H1 (cell line): ENCODE results near the gene TERB1. TPM values are rescaled to one million over a fixed set of nuclear protein-coding genes. Genes with fewer than 3 reads are reported as not detected.

ENCODE experiments used
- CTCF ChIA-PET: fragments of 300-600 bp; sonication (Branson Sonifier 250); formaldehyde crosslinking; loops from one replicate; lab custom pipeline; 2021; ENCODE audit not compliant: partially characterized antibody; lab: Charles Lee
- POLR2A ChIA-PET: fragments of 300-600 bp; sonication (Branson Sonifier 250); formaldehyde crosslinking; loops from one replicate; lab custom pipeline; 2021; ENCODE audit warnings: inconsistent platforms; ENCODE audit not compliant: partially characterized antibody; lab: Charles Lee
- DNase-seq, 2 experiments: peaks; one replicate each; pipeline versions ENCODE4 v3.0.0 to v3.0.0-alpha.2; 2010 to 2022; ENCODE audit warnings: low spot score in 2 of 2, low read depth in 1 of 2, mixed read lengths in 1 of 2
- FAIRE-seq: peaks from 2 replicates; lab custom pipeline; 2011; peaks lifted over from hg19 to GRCh38; lab: Jason Lieb, UNC
- H2AFZ ChIP-seq: 2 replicates; pipeline ENCODE4 v1.8.1; 2012; ENCODE audit warnings: low read length, inconsistent platforms
- H2AK5ac ChIP-seq: 2 replicates; pipeline ENCODE4 v1.6.1; 2013; ENCODE audit warnings: low read depth, low read length
- H2BK120ac ChIP-seq: replicated peaks from 2 replicates; pipeline ENCODE3; 2013; ENCODE audit warnings: low read depth, low read length, inconsistent platforms
- H2BK12ac ChIP-seq: 2 replicates; pipeline ENCODE4 v1.6.1; 2013; ENCODE audit warnings: low read depth, low read length
- H2BK15ac ChIP-seq: 2 replicates; pipeline ENCODE4 v1.6.1; 2013; ENCODE audit warnings: low read length
- H2BK20ac ChIP-seq: 2 replicates; pipeline ENCODE4 v1.6.1; 2013; ENCODE audit warnings: low read length
- H2BK5ac ChIP-seq: 2 replicates; pipeline ENCODE4 v1.6.1; 2013; ENCODE audit warnings: low read depth, low read length
- H3K14ac ChIP-seq: 2 replicates; pipeline ENCODE4 v1.6.1; 2013; ENCODE audit warnings: inconsistent platforms; ENCODE audit not compliant: insufficient read length
- H3K18ac ChIP-seq: 2 replicates; pipeline ENCODE4 v1.6.1; 2013; ENCODE audit warnings: low read length; ENCODE audit errors: extremely low read depth
- H3K23ac ChIP-seq: 2 replicates; pipeline ENCODE4 v1.6.1; 2013; ENCODE audit warnings: inconsistent platforms; ENCODE audit not compliant: insufficient read length
- H3K23me2 ChIP-seq: 2 replicates; pipeline ENCODE4 v1.6.1; 2013; ENCODE audit warnings: low read depth, low read length
- H3K27ac ChIP-seq: 2 replicates; pipeline ENCODE4 v1.6.1; 2011; ENCODE audit warnings: low read depth, low read length, inconsistent platforms
- H3K27me3 ChIP-seq, 4 experiments: replicated peaks in 1 of 4; 1 replicate in 1 of 4; 2 replicates in 3 of 4; pipeline versions ENCODE4 v1.6.1 to v1.8.1; 2011 to 2013; ENCODE audit warnings: low read length in 3 of 4, mild to moderate bottlenecking in 3 of 4, inconsistent platforms in 2 of 4, mixed read lengths in 2 of 4, moderate library complexity in 1 of 4; ENCODE audit not compliant: control insufficient read depth in 3 of 4, insufficient read depth in 3 of 4; ENCODE audit errors: extremely low read depth in 1 of 4
- H3K36me3 ChIP-seq, 4 experiments: 2 replicates each; pipeline versions ENCODE4 v1.6.1 to v1.8.1; 2011 to 2013; ENCODE audit warnings: mild to moderate bottlenecking in 4 of 4, low read length in 3 of 4, moderate library complexity in 2 of 4, control low read depth in 1 of 4, inconsistent platforms in 1 of 4; ENCODE audit not compliant: insufficient read depth in 4 of 4, control insufficient read depth in 2 of 4
- H3K4ac ChIP-seq: replicated peaks from 2 replicates; pipeline ENCODE3; 2013; ENCODE audit warnings: low read length, low read depth, mixed read lengths, inconsistent platforms; ENCODE audit not compliant: insufficient read length
- H3K4me1 ChIP-seq, 4 experiments: replicated peaks in 1 of 4; 1 replicate in 1 of 4; 2 replicates in 3 of 4; pipeline versions ENCODE4 v1.6.1 to v1.8.1; 2011 to 2013; ENCODE audit warnings: low read length in 3 of 4, inconsistent platforms in 2 of 4, mixed read lengths in 1 of 4; ENCODE audit not compliant: insufficient read depth in 4 of 4, control insufficient read depth in 3 of 4
- H3K4me2 ChIP-seq, 2 experiments: 2 replicates each; pipeline versions ENCODE4 v1.6.1 to v1.8.1; 2011 to 2013; ENCODE audit warnings: low read depth in 2 of 2, low read length in 2 of 2, control low read depth in 1 of 2, inconsistent platforms in 1 of 2, mild to moderate bottlenecking in 1 of 2; ENCODE audit not compliant: insufficient read depth in 1 of 2
- H3K4me3 ChIP-seq, 4 experiments: fragments of 200-600, 300-600 bp in 1 of 4; sonication (generic), shearing (Covaris generic), sonication (Bioruptor Twin) in 1 of 4; 2 replicates each; pipeline versions ENCODE4 v1.5.1 to v1.8.1; 2011 to 2016; ENCODE audit warnings: low read length in 4 of 4, low read depth in 3 of 4, control low read depth in 2 of 4, inconsistent platforms in 2 of 4, mild to moderate bottlenecking in 2 of 4, mixed read lengths in 1 of 4, moderate library complexity in 1 of 4; ENCODE audit not compliant: insufficient read depth in 2 of 4; ENCODE audit errors: extremely low read depth in 1 of 4
- H3K56ac ChIP-seq: replicated peaks from 2 replicates; pipeline ENCODE3; 2013; ENCODE audit warnings: low read depth, mild to moderate bottlenecking, mixed read lengths, low read length, inconsistent platforms; ENCODE audit not compliant: insufficient read length
- H3K79me1 ChIP-seq: 2 replicates; pipeline ENCODE4 v1.6.1; 2013; ENCODE audit warnings: low read depth, low read length, control low read depth
- H3K79me2 ChIP-seq, 2 experiments: 2 replicates each; pipeline versions ENCODE4 v1.6.1 to v1.8.1; 2012 to 2013; ENCODE audit warnings: low read length in 2 of 2, mild to moderate bottlenecking in 2 of 2, inconsistent platforms in 1 of 2; ENCODE audit not compliant: insufficient read depth in 2 of 2, control insufficient read depth in 1 of 2
- H3K9ac ChIP-seq, 4 experiments: replicated peaks in 1 of 4; 1 replicate in 1 of 4; 2 replicates in 3 of 4; pipeline versions ENCODE4 v1.6.1 to v1.8.1; 2011 to 2013; ENCODE audit warnings: low read depth in 3 of 4, low read length in 3 of 4, control low read depth in 2 of 4, mild to moderate bottlenecking in 2 of 4, moderate library complexity in 2 of 4, inconsistent platforms in 1 of 4; ENCODE audit errors: extremely low read depth in 1 of 4
- H3K9me3 ChIP-seq, 2 experiments: 2 replicates each; pipeline versions ENCODE4 v1.6.1 to v1.8.1; 2012 to 2013; ENCODE audit warnings: mild to moderate bottlenecking in 2 of 2, moderate library complexity in 2 of 2, control low read depth in 1 of 2, inconsistent platforms in 1 of 2, low read depth in 1 of 2, low read length in 1 of 2, mixed read lengths in 1 of 2; ENCODE audit not compliant: insufficient read depth in 2 of 2
- H4K20me1 ChIP-seq, 2 experiments: replicated peaks in 1 of 2; 2 replicates each; pipeline versions ENCODE3 to v1.8.1; 2011 to 2013; ENCODE audit warnings: inconsistent platforms in 2 of 2, low read length in 2 of 2, mild to moderate bottlenecking in 1 of 2; ENCODE audit not compliant: insufficient read depth in 2 of 2, control insufficient read depth in 1 of 2
- H4K5ac ChIP-seq: 2 replicates; pipeline ENCODE4 v1.6.1; 2013; ENCODE audit warnings: low read length, low read depth, mixed read lengths, inconsistent platforms; ENCODE audit not compliant: insufficient read length
- H4K8ac ChIP-seq: 2 replicates; pipeline ENCODE4 v1.8.0; 2013; ENCODE audit warnings: mild to moderate bottlenecking, moderate library complexity, low read length, inconsistent platforms; ENCODE audit not compliant: insufficient read depth; ENCODE audit errors: extremely low read depth
- H4K91ac ChIP-seq: replicated peaks from 2 replicates; pipeline ENCODE3; 2013; ENCODE audit warnings: low read length, mixed read lengths, inconsistent platforms; ENCODE audit not compliant: insufficient read length
- CTCF ChIP-seq, 3 experiments: IDR thresholded peaks; 1 replicate in 2 of 3; 2 replicates in 1 of 3; pipeline versions ENCODE4 v1.5.1 to v1.6.1; 2011; ENCODE audit warnings: low read length in 3 of 3, mild to moderate bottlenecking in 3 of 3, inconsistent platforms in 2 of 3, low read depth in 1 of 3, moderate library complexity in 1 of 3; ENCODE audit not compliant: insufficient read depth in 1 of 3; ENCODE audit errors: control extremely low read depth in 1 of 3
- WGBS, 2 experiments: shearing (Covaris generic) in 1 of 2; methylation state at CpG; one replicate each; pipeline versions ENCODE4 v1.1.6 to v1.1.7; 2013 to 2015; ENCODE audit warnings: low lambda C conversion rate in 2 of 2, mixed read lengths in 2 of 2, inconsistent platforms in 1 of 2, low coverage in 1 of 2, missing lambda C conversion rate in 1 of 2; ENCODE audit not compliant: insufficient replicate concordance in 2 of 2, insufficient coverage in 1 of 2, insufficient read length in 1 of 2; ENCODE audit errors: extremely low coverage in 1 of 2, missing lambda C conversion rate in 1 of 2; 5-methylcytosine and 5-hydroxymethylcytosine counted together
- polyA plus RNA-seq, 7 experiments: library from polyadenylated mRNA; depleted of rRNA in 3 of 7; stranded (reverse) in 5 of 7; unstranded in 2 of 7; fragments of >200 nt in 5 of 7; fragments of 200-250 nt in 2 of 7; gene quantifications; 1 replicate in 5 of 7; 2 replicates in 1 of 7; 4 replicates in 1 of 7; pipeline versions ENCODE4 v1.2.1 to v1.2.3, GENCODE V29; 2011 to 2013; ENCODE audit warnings: missing spikeins in 2 of 7, mixed read lengths in 2 of 7
- total RNA-seq: library from RNA; stranded (reverse); fragmentation: NEBNext Ultra II Directional; extraction: Animal tissue kit (Norgen Biotek cat#: 25700); gene quantifications from 2 replicates; pipeline ENCODE4 v1.2.1, GENCODE V29; 2021

Gene TERB1
- total and polyA plus RNA-seq, 2 of the 8 experiments (the other 6 are each of a cell fraction or from before 2014, with no cell fraction given), result not detected

DNA sequence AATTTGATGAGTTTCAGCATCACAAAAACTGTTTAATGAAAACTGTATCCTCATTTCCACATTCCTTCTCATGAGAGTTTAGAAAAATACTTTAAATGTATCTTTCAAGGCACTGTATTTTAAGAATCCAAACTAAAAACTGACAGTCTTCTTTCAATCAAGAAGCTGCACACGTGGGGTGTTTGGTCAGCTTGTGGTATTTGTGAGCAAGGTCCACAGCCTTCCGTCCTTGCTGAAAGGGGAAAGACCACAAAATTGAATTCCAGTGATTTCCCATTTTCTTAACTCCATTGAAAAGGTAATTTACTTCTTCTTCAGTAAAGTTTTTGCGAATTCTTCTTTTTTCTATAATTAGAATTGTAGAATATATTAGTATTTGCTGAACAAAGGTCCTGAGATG lies 46.6 kb downstream of the TERB1 start:
- no peak overlapping the region for H2AFZ ChIP-seq
- no peak overlapping the region for H4K5ac ChIP-seq
- H4K20me1 ChIP-seq, result peaks cover 10 to 12% of the 10 kb centered on the region in 2 experiments
- peaks cover 13 to 16% of the 10 kb centered on the region in 2 experiments for H3K79me2 ChIP-seq
- H2AK5ac ChIP-seq, result no peak overlapping the region
- no peak overlapping the region for H3K56ac ChIP-seq
- H3K18ac ChIP-seq, result no peak overlapping the region
- POLR2A ChIA-PET, result interaction anchor here (2.1 kb wide), 1 partner anchor 75 kb away, joined by 5 read pairs; the partner anchor contains the start of gene NAE1
- H3K4ac ChIP-seq, result no peak overlapping the region
- no peak overlapping the region for H2BK15ac ChIP-seq
- no peak for TF ChIP-seq CTCF (IDR thresholded peaks at IDR 0.05; ENCODE audit: control extremely low read depth in 1 of 3, insufficient read depth in 1 of 3, low read depth in 1 of 3, low read length in 3 of 3)
- H3K9ac ChIP-seq, result no peak overlapping the region
- H3K4me2 ChIP-seq, result no peak overlapping the region
- H3K23me2 ChIP-seq, result peaks cover 8% of the 10 kb centered on the region
- CTCF ChIA-PET, result interaction anchor here (0.8 to 1.8 kb wide), 4 partner anchors 8 to 104 kb away, joined by 3 to 5 read pairs (median 4); no protein-coding TSS in a partner anchor
- no peak overlapping the region for H2BK120ac ChIP-seq
- H4K91ac ChIP-seq, result no peak overlapping the region
- FAIRE-seq (no peak), DNase-seq (no peak)
- peaks cover 0 to 2% (median 0%) of the 10 kb centered on the region in 4 experiments; a peak in 1 of 7 replicates for H3K27me3 ChIP-seq
- H3K36me3 ChIP-seq, result peaks cover 0 to 5% (median 0%) of the 10 kb centered on the region in 4 experiments; a peak in 2 of 8 replicates
- no peak overlapping the region for H3K14ac ChIP-seq
- H3K4me1 ChIP-seq, result peaks cover 3 to 9% (median 6%) of the 10 kb centered on the region in 4 experiments; a peak in 6 of 7 replicates
- no peaks in the 10 kb centered on the region for H3K9me3 ChIP-seq
- WGBS, 2 experiments, result 78% methylated on average over 3 of the region's 3 CpGs; no CpG with 5 or more reads in 1 of the 2 experiments
- H2BK20ac ChIP-seq, result no peak overlapping the region
- H3K4me3 ChIP-seq, result no peak overlapping the region
- no peak overlapping the region for H3K23ac ChIP-seq
- H4K8ac ChIP-seq, result no peak overlapping the region
- no peak overlapping the region for H2BK5ac ChIP-seq
- H2BK12ac ChIP-seq, result no peak overlapping the region
- no peak overlapping the region for H3K27ac ChIP-seq
- peaks cover 7% of the 10 kb centered on the region for H3K79me1 ChIP-seq
